Mesenteric fat pad (tissue), 1 donor: ENCODE measurements around the gene SMAD6. TPM values are rescaled to one million over a fixed set of nuclear protein-coding genes. Genes with fewer than 3 reads are reported as not detected.
A peak's percentile ranks its signal among the peaks of the same experiment; 100 is the strongest.
"Not testable (repeated sequence)": the region's sequence is repeated elsewhere in the genome, so short reads cannot be mapped to it uniquely, and the experiment has no call there.

Experiments
- DNase-seq: peaks from one replicate; pipeline ENCODE4 v3.0.0-alpha.2; 2020; ENCODE audit warnings: low spot score
- total RNA-seq: library from RNA; stranded (reverse); fragmentation: NEBNext Ultra II Directional; extraction: Animal tissue kit (Norgen Biotek cat#: 25700); gene quantifications from one replicate; pipeline ENCODE4 v1.2.1, GENCODE V29; 2021
- donor health status: DM: yes; HTN: yes; CAD: no.

SMAD6 gene
- total RNA-seq, 1 donor from 2014 or later = 32.2 TPM

- no peak for DNase-seq
Observed at GRCh38 chr15:66757521-66757920, 55.5 kb downstream of the SMAD6 start.

- not testable (repeated sequence) for DNase-seq
Observed at GRCh38 chr15:66758217-66758616, 56.2 kb downstream of the SMAD6 start.

DNA sequence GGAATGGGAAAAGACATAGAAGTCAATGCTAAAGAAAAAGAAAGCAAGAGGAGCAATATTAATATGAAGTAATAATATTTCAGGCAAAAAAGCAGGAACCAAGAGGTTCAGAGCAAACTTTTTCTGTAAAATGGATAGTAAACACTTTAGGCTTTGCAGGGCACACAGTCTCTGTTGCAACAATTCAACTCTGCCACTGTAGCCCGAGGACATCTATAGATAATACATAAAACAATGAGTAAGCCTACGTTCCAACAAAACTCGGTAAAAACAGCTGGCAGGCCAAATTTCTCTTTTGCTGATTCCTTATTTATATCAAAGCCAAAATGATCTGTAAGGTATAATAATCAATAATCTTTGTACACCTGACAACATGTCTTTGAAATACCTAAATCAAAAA is 56.8 kb downstream of the SMAD6 start:
- no peak for DNase-seq

DNA sequence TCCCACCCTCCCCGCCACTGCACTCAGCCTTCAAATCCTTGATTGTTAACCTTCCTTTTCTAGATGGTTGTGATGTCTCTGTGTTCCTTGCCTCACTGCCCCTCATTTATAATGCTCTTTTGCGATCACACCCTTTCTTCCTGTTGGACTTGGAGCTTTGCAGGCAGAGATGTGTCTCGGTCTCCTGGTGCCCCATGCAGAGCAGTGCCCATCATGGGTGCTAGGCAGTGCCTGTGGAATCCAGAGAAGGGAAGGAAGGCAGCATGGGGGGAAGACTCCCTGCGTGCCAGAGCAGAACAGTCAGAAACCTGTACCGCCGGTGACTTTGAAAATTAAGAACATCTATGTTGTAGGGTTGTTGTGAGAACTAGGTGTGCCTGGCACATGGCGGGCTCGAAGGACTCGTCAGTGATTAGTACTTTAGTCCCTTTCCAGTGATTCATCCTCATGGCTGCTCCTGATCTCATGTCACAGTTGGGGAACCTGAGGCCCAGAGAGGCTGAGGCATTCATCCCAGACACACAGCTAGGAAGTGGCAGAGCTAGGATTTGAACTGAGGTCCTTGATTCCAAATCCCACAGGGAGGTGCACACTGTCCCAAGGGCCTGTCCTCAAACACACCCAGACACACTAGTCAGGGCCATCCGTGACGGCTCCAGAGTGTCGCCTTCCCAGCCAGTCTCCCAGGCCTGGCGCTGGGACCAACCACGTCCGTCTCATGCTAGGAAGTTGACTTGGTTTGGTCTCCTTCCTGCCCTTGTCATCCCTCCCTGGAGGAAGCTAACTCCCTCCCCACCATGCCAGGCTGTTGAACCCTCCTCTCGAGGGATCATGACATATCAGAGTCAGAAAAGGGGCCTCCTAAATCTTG is 58.3 kb downstream of the SMAD6 start:
- DNase-seq = no peak

- no peak for DNase-seq
Observed at GRCh38 chr15:66760968-66761725, 59.1 kb downstream of the SMAD6 start.

- DNase-seq = no peak
Observed at GRCh38 chr15:66761726-66762595, 59.9 kb downstream of the SMAD6 start.

DNA sequence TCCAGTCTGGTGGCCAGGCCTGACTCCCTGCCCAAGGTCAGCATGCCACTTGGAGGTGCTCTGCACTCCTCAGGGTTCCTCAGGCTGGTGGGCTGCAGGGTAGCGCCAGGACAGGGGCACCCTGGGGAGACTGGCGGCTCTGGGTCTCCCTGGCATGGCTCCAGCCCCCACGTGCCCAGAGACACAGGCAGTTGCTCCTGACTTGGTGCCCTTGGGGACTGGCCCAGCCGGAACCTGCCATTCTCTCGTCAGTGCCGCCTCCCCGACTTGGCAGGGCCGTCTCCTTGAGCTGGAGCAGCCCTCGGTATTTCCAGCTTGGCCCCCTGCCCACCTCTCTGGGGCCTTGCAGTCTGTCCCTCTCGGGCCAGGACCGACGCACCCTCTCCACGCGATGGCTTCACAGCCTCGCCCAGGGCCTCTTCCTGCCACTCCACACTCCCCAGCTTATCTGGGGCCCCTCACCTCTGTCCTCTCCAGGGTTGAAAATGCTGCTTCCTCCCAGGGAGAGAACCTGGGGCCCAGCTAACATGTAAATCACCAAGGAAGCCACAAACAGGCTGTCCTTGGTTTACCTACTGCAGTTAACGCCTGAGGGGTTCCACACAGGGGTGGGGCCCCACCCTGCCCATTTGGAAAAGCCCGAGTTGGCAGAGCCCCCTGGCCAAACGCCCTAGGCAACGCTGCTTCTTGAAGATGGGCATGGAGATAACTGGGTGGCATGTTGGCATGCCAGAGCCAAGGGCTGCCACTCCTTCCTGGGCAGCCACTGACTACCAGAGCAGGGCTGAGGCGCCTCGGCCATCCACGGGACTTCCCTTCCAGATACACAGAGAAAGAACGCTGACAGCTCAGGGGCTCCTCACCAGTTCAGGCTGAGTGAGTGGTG is 61.4 kb downstream of the SMAD6 start:
- DNase-seq = peak; percentile 94

GRCh38 chr15:66764072-66764786 is 62.2 kb downstream of the SMAD6 start:
- DNase-seq = no peak

DNA sequence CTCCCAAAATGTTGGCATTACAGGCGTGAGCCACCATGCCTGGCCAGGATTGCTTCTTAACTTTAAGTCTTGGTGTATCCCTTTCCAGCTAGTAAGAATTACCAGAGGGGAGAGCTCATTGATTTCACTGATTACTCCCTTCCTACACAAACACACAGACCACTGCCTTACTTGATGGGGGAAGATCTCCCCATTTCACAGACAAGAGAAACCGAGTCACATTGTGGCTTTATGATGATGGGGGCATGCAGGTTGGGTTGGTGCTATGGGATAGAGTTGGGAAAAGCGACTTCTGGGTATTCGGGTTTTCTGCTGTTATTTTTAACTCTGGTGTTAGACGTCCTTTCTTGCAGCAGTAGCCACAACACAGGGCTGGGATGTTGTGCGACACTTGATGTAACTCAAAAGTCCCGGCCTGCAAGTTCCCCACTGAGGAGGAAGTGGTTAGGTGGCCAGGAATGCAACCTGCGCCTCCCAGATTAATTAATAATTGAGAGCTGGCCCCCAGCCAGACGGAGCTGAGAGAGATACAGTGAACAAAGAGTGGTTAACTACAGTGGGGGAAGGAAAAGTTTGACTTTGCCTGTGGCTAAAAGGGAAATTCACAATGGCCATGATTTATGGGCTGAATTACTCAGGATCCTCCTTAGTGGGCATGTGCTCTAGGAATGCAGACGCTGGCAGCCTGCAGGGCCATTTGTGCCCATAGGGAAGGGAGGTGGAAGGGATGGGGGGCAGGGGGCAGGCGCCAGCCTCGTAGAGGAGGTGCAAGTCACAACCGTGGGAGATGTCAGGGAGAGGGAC is 63.6 kb downstream of the SMAD6 start:
- DNase-seq = no peak

GRCh38 chr15:66766282-66767230 is 64.5 kb downstream of the SMAD6 start:
- DNase-seq = no peak

DNA sequence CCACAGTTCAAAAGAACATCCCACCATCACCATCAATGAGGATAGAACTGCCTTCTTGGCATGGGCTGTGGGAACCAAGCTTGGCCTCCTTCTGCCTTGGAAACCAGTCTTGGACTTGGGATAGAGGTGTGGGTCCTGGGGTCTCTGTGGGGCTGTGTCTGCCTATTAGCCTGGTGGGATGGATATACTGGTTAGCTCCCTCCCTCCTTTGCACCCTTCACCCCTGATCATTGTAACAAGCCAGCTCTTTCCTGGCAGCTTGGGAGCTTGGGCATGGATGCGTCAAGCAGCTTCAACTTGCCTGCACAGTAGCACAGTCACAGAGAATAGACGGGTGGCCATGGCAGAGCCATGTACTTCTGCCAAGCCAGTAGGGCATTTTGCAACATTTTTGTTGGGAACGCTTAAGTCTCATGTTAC is 65.2 kb downstream of the SMAD6 start:
- DNase-seq = no peak

DNA sequence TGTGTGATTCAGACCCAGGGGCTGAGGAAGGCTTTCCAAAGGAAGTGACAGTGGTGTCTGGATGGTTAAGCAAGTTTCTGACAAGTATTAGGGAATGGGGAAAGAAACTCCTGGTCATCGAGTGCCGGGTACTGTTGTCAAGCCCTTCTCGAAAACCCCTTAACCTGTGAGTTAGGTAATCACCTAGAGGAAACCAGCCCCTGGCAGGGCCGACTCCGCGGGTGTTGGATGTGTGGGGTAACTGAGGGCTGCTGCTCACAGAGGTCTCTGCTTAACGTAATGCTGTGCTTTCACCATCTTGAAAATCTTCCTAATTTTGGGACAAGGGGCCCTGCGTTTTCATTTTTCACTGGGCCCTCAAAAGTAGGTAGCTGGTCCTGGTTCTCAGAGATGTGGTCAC is 67.0 kb downstream of the SMAD6 start:
- no peak for DNase-seq

- no peak for DNase-seq
Observed at GRCh38 chr15:66770518-66771350, 68.7 kb downstream of the SMAD6 start.

GRCh38 chr15:66771351-66771650 is 69.3 kb downstream of the SMAD6 start:
- DNase-seq = no peak

DNA sequence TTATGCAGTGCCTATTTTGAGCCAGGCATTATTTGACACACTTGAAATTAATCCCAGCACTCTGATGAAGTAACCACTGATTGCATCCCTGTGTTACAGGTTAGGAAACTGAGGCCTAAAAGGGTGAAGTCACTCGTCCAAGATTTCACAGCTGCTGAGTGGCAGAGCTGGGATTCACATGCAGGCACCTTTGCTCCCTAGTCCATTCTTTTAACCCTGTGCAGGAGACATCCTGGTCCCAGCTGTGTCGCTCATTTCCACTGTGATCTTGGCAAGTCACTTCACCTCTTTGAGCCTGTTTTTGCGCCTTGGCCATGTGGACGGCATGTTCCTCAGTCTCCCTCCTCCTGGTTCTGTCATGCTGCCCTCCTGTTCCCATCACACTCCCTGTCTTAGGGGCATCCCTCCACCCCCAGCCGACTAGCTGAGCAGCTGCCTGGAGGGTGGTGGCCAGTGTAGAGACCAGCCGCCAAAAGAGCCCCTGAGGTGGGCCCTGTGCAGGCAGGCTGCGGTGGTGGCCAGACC is 70.6 kb downstream of the SMAD6 start:
- DNase-seq = no peak

- DNase-seq = no peak
Observed at GRCh38 chr15:66773129-66773873, 71.3 kb downstream of the SMAD6 start.
